ENCODE results near the gene FAM131B.

GRCh38 chr7:143396182-143396581 is 33.7 kb upstream of the FAM131B start:
- TF ChIP-seq CTCF (IDR thresholded peaks at IDR 0.05) (no peak), POLR2A (IDR thresholded peaks at IDR 0.05) (no peak)

Data from thyroid gland (tissue), 4 donors.